K562 (cell line): ENCODE measurements around the gene CCDC116. TPM values are rescaled to one million over a fixed set of nuclear protein-coding genes. Genes with fewer than 3 reads are reported as not detected.

Experiments
- ATAC-seq: fragments of 200-7000 bp; cut with Tn5 transposase; 3 replicates; pipeline ENCODE4 v1.9.1; 2020; ENCODE audit warnings: moderate library complexity
- BruUV-seq: library from RNA; stranded (reverse); fragments of 400-500 nt; replicated peaks from 2 replicates; lab custom pipeline; 2021; lab: Mats Ljungman, UMichigan
- CTCF ChIA-PET: fragments of 300-600 bp; formaldehyde crosslinking; extraction: SDS; loops from one replicate; lab custom pipeline; 2021; ENCODE audit warnings: low intra/inter-chr PET ratio; lab: Yijun Ruan, JAX
- POLR2A ChIA-PET: fragments of 300-600, 350-650 bp; sonication (Branson Sonifier 250); formaldehyde crosslinking; extraction: SDS; loops from one replicate; lab custom pipeline; 2021; ENCODE audit warnings: antibody characterized with exemption, inconsistent platforms; lab: Yijun Ruan, JAX
- DNase-seq, 4 experiments: peaks; one replicate each; pipeline versions ENCODE4 v3.0.0 to v3.0.0-alpha.2; 2011 to 2018; ENCODE audit warnings: low spot score in 3 of 4, mixed read lengths in 3 of 4; ENCODE audit errors: extremely low read depth in 1 of 4
- FAIRE-seq: peaks from 2 replicates; lab custom pipeline; 2011; peaks lifted over from hg19 to GRCh38; lab: Jason Lieb, UNC
- H2AFZ ChIP-seq: 2 replicates; pipeline ENCODE4 v1.6.0; 2011; ENCODE audit warnings: low read depth, low read length, control low read depth, inconsistent platforms
- H3K27ac ChIP-seq: fragments of 200-600 bp; 3 replicates; pipeline ENCODE4 v1.8.0; 2011; ENCODE audit warnings: low read depth, mild to moderate bottlenecking, control low read depth, inconsistent platforms, low read length, moderate library complexity, mixed read lengths; ENCODE audit errors: extremely low read depth
- H3K27me3 ChIP-seq, 2 experiments: fragments of 300-600 bp in 1 of 2; 2 replicates in 1 of 2; 3 replicates in 1 of 2; pipeline versions ENCODE4 v1.6.0 to v1.8.0; 2011; ENCODE audit warnings: inconsistent platforms in 2 of 2, low read length in 2 of 2, mild to moderate bottlenecking in 1 of 2, mixed read lengths in 1 of 2, moderate library complexity in 1 of 2; ENCODE audit not compliant: control insufficient read depth in 2 of 2, insufficient read depth in 2 of 2
- H3K36me3 ChIP-seq: fragments of 300-600 bp; 3 replicates; pipeline ENCODE4 v1.8.0; 2011; ENCODE audit warnings: mild to moderate bottlenecking, low read length, inconsistent platforms; ENCODE audit not compliant: control insufficient read depth, insufficient read depth
- H3K4me1 ChIP-seq, 2 experiments: fragments of 200-600 bp in 1 of 2; replicated peaks in 1 of 2; 2 replicates in 1 of 2; 3 replicates in 1 of 2; pipeline versions ENCODE4 v1.5.1 to v1.8.0; 2011; ENCODE audit warnings: inconsistent platforms in 2 of 2, low read length in 2 of 2, mild to moderate bottlenecking in 1 of 2, mixed read lengths in 1 of 2, moderate library complexity in 1 of 2; ENCODE audit not compliant: control insufficient read depth in 2 of 2, insufficient read depth in 2 of 2
- H3K4me2 ChIP-seq: 2 replicates; pipeline ENCODE4 v1.6.1; 2011; ENCODE audit warnings: low read length, control low read depth, inconsistent platforms, mixed read lengths; ENCODE audit not compliant: insufficient read depth
- H3K4me3 ChIP-seq: fragments of 200-600 bp; sonication (generic), shearing (Covaris generic); 2 replicates; pipeline ENCODE4 v1.5.1; 2016; ENCODE audit warnings: control low read depth, inconsistent platforms
- H3K79me2 ChIP-seq: fragments of 200-600 bp; 3 replicates; pipeline ENCODE4 v1.8.0; 2011; ENCODE audit warnings: low read length, inconsistent platforms; ENCODE audit not compliant: control insufficient read depth, insufficient read depth
- H3K9ac ChIP-seq, 2 experiments: 2 replicates each; pipeline versions ENCODE4 v1.6.0 to v1.6.1; 2011; ENCODE audit warnings: low read depth in 2 of 2, low read length in 2 of 2, control low read depth in 1 of 2, inconsistent platforms in 1 of 2, mild to moderate bottlenecking in 1 of 2, mixed read lengths in 1 of 2; ENCODE audit not compliant: insufficient read depth in 1 of 2
- H3K9me1 ChIP-seq: one replicate; pipeline ENCODE4 v1.6.0; 2011; ENCODE audit warnings: inconsistent platforms, mild to moderate bottlenecking, low read length, moderate library complexity; ENCODE audit not compliant: control insufficient read depth, insufficient read depth
- H3K9me3 ChIP-seq: replicated peaks from 2 replicates; pipeline ENCODE4 v1.5.1; 2011; ENCODE audit warnings: low read depth, low read length, inconsistent platforms; ENCODE audit not compliant: control insufficient read depth, insufficient read depth
- H4K20me1 ChIP-seq: replicated peaks from 2 replicates; pipeline ENCODE4 v1.6.1; 2011; ENCODE audit warnings: low read length, inconsistent platforms, mixed read lengths; ENCODE audit not compliant: control insufficient read depth, insufficient read depth
- KLF13 ChIP-seq: fragments of 450-650 bp; IDR thresholded peaks from 2 replicates; pipeline ENCODE4 v1.6.1; 2016; ENCODE audit warnings: missing genetic modification characterization, low read depth, mild to moderate bottlenecking, missing compliant biosample characterization, moderate library complexity, borderline replicate concordance
- MNT ChIP-seq, 2 experiments: fragments of 450-650 bp; conservative IDR thresholded peaks; 2 replicates each; pipeline ENCODE4 v1.6.1; 2017; ENCODE audit warnings: mild to moderate bottlenecking in 2 of 2, moderate library complexity in 2 of 2
- RBM14 ChIP-seq: fragments of 200-400 bp; formaldehyde crosslinking; IDR thresholded peaks from 2 replicates; pipeline ENCODE4 v1.6.1; 2018; ENCODE audit warnings: low read depth, mild to moderate bottlenecking, low read length, moderate library complexity, borderline replicate concordance; ENCODE audit not compliant: insufficient read depth
- ZMIZ1 ChIP-seq, 2 experiments: fragments of 150-350 bp in 1 of 2; IDR thresholded peaks; 2 replicates each; pipeline ENCODE4 v1.6.1; 2012 to 2016; ENCODE audit warnings: low read depth in 2 of 2, low read length in 2 of 2, mild to moderate bottlenecking in 1 of 2, moderate library complexity in 1 of 2
- WGBS: fragments of 100-300 bp; shearing (Covaris generic); methylation state at CpG from one replicate; pipeline ENCODE4 v1.1.6; 2016; ENCODE audit warnings: low coverage, mixed read lengths; ENCODE audit not compliant: insufficient coverage; ENCODE audit errors: missing lambda C conversion rate; 5-methylcytosine and 5-hydroxymethylcytosine counted together
- in situ Hi-C: fragments of 300-500 bp; cut with MboI; formaldehyde crosslinking; loops from 4 replicates; pipeline ENCODE4 v1.15.0; 2018; ENCODE audit warnings: inconsistent platforms, mixed read lengths
- intact Hi-C: fragments of 100-400 bp; cut with micrococcal nuclease; formaldehyde crosslinking; loops from 2 replicates; pipeline ENCODE4 v1.14.2; 2022
- polyA plus RNA-seq, 8 experiments: library from polyadenylated mRNA; depleted of rRNA in 4 of 8; stranded (reverse) in 5 of 8; unstranded in 3 of 8; fragments of >200 nt; fragmentation: Nextera tagmentation in 2 of 8; fragmentation: Illumina TruSeq in 1 of 8; extraction: Ambion mirVana in 2 of 8; extraction: Trizol in 1 of 8; gene quantifications; 2 replicates each; pipeline versions ENCODE4 v1.2.1 to v1.2.3, GENCODE V29; 2011 to 2014; ENCODE audit warnings: inconsistent platforms in 1 of 8, missing spikeins in 1 of 8
- total RNA-seq, 7 experiments: library from RNA; depleted of rRNA in 6 of 7; stranded (reverse); fragments of >200 nt in 6 of 7; fragmentation: Illumina TruSeq in 2 of 7; extraction: Trizol in 2 of 7; gene quantifications; 2 replicates each; pipeline versions ENCODE4 v1.2.1 to v1.2.3, GENCODE V29; 2011 to 2021; ENCODE audit warnings: low replicate concordance in 1 of 7

The CCDC116 gene
- total and polyA plus RNA-seq, 9 of the 15 experiments (the other 6 are each of a cell fraction or from before 2014, with no cell fraction given) = 1.6 to 11.3 (median 4.7) TPM

GRCh38 chr22:21657020-21657359 is 24.4 kb downstream of the CCDC116 start:
- DNase-seq (no peak), ATAC-seq (peak; percentile 28), FAIRE-seq (no peak)
- WGBS = 30% methylated on average over 17 of the region's 17 CpGs
- Histone ChIP-seq H3K9me3 (no peaks in the 10 kb centered on the region), H3K4me2 (peak overlapping the region; percentile 74), H4K20me1 (no peaks in the 10 kb centered on the region), H3K36me3 (peaks cover 19% of the 10 kb centered on the region), H2AFZ (peak overlapping the region; percentile 83), H3K4me1 (peaks cover 21 to 47% of the 10 kb centered on the region in 2 experiments), H3K9ac (peak overlapping the region; percentile 56 to 91), H3K27me3 (no peaks in the 10 kb centered on the region), H3K9me1 (peaks cover 13% of the 10 kb centered on the region), H3K27ac (peak overlapping the region; percentile 47), H3K4me3 (peak overlapping the region; percentile 47), H3K79me2 (peaks cover 16% of the 10 kb centered on the region)
- CTCF ChIA-PET = interaction anchor here (0.6 to 1.1 kb wide), 5 partner anchors 14 to 278 kb away, joined by 3 read pairs; partner anchors contain the start of gene YDJC
- no TSS peak for BruUV-seq
- POLR2A ChIA-PET = interaction anchor here (0.6 to 75.5 kb wide), 13 partner anchors 8 to 313 kb away, joined by 3 to 4622 read pairs (median 4); partner anchors contain the start of genes CCDC116, PPIL2, SDF2L1 and YDJC
- in situ Hi-C loops (loop anchor here (25.0 kb wide), 1 partner anchor 1320 kb away; no protein-coding TSS in a partner anchor), intact Hi-C loops (loop anchor here (10.0 kb wide), 1 partner anchor 802 kb away; the partner anchor contains the start of genes PI4KA and SNAP29)
- TF ChIP-seq RBM14 (no peak), ZMIZ1 (IDR thresholded peaks at IDR 0.05; ENCODE audit: low read depth in 2 of 2, low read length in 2 of 2) (0 out of 4 replicates have a peak, but pooled peaks of 1 of the 2 experiments have one; percentile 2), KLF13 (tag) (peak; percentile 8; the same call in 1 of the 2 replicates), MNT (conservative IDR thresholded peaks at IDR 0.05) (no peak)
